ENCODE results near the gene TBCE.
"Not testable (repeated sequence)": the region's sequence is repeated elsewhere in the genome, so short reads cannot be mapped to it uniquely, and the experiment has no call there.

TBCE gene

GRCh38 chr1:235357485-235358373 lies 9.5 kb upstream of the TBCE start:
- DNase-seq: no peak

GRCh38 chr1:235358899-235359298 lies 8.3 kb upstream of the TBCE start:
- DNase-seq: no peak

DNA sequence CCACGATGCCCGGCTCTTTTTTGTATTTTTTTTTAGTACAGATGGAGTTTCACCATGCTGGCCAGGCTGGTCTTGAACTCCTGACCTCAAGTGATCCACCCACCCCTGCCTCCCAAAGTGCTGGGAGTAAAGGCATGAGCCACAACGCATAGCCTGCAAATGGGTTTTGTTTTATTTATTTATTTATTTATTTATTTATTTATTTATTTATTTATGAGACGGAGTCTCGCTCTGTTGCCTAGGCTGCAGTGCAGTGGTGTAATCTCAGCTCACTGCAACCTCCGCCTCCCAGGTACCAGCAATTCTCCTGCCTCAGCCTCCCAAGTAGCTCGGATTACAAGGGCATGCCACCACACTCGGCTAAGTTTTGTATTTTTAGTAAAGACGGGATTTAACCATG lies 3.0 kb upstream of the TBCE start:
- DNase-seq: not testable (repeated sequence)

GRCh38 chr1:235366286-235366685 lies 941 bp upstream of the TBCE start:
- DNase-seq: no peak

DNA sequence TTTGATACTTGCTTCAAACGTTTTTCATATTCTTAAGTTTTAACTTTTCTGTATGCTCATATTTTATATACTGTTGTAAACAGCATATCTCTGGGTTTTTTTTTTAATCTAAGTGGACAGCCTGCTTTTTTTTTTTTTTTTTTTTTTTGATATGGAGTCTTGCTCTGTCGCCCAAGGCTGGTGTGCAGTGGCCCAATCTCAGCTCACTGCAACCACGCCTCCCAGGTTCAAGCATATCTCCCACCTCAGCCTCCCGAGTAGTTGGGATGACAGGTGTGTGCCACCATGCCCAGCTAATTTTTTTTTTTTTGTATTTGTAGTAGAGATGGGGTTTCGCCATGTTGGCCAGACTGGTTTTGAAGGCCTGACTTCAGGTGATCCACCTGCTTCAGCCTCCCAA lies 1.2 kb downstream of the TBCE start:
- DNase-seq: no peak

DNA sequence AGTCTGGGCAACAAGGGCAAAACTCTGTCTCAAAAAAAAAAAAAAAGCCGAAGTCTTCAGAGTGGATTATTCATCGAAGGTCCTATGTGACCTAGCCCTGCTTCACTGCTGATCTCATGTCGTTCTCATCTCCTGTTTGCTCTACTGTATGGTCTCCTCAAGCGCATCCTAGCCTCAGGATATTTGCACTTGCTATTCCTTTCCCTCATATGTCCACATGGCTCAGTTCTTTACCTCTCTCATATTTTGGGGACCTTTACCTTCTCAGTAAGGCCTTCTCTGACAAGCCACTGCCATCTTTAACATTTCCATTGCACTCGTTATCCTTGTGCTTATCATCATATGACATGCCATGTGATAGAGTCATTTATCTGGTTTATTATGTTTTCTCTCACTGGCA lies 2.6 kb downstream of the TBCE start:
- no peak for DNase-seq

- no peak for DNase-seq
Observed at GRCh38 chr1:235375919-235376605, 8.8 kb downstream of the TBCE start.

GRCh38 chr1:235378134-235378735 lies 11.0 kb downstream of the TBCE start:
- DNase-seq: peak in 3 of 4 experiments; percentile 4 to 39 (median 23)

GRCh38 chr1:235381955-235382739 lies 14.9 kb downstream of the TBCE start:
- not testable (repeated sequence) for DNase-seq

DNA sequence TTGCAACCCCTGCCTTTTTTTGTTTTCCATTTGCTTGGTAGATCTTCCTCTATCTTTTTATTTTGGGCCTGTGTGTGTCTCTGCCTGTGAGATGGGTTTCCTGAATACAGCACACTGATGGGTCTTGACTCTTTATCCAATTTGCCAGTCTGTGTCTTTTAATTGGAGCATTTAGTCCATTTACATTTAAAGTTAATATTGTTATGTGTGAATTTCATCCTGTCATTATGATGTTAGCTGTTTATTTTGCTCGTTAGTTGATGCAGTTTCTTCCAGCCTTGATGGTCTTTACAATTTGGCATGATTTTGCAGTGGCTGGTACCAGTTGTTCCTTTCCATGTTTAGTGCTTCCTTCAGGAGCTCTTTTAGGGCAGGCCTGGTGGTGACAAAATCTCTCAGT lies 18.4 kb downstream of the TBCE start:
- DNase-seq: not testable (repeated sequence)

- DNase-seq: no peak
Observed at GRCh38 chr1:235391874-235392273, 24.6 kb downstream of the TBCE start.

DNA sequence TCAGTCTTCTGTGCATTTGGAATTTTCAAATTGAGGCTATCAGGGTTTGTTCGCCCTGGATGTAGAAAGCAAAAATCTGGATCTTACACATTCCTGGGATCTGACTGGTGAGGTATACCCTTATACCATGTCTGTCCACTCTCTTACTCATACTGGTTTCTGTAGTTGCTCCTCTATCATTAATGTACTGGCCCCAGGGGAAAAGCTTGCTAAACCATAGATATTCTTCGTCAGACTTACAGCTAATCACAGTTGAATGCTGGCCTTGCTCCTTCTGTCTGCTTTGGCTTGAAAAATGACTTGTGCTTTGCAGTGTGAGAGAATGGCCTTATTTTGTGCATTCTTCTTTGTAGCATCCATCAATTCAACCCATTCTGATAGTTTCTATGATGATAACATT lies 30.5 kb downstream of the TBCE start:
- no peak for DNase-seq

DNA sequence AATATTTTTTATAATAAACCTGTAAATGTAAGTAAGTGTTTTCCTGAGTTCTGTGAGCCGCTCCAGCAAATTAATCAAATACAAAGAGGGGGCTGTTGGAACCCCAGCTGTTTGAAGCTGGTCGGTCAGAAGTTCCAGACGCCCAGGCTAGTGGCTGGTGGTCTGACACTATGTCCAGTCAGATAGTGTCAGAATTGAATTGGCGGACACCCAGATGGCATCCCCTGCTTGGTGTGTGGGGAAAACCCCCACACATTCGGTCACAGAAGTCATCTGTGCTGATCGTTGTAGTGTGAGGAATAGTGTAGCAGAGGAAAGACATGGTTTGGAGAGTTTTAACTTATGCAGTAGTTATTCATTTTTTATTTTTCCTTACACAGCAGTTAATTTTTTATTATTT lies 32.4 kb downstream of the TBCE start:
- DNase-seq: no peak

DNA sequence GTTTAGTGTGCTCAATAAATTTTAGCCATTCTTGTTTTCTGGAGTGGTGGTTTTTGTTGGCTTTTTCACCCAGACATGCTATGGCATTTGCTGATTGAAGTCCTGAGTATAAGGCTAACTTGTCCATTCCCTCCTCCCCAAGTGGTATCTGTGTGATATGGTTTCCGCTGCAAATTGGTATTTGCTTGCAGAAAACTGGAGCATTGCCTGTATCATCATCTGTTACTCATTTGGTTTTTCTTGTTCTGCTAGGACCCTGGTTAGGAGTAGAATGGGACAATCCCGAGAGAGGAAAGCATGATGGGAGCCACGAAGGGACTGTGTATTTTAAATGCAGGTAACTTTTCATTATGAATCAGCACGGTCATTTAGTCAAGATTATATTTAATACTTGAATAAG lies 34.0 kb downstream of the TBCE start:
- no peak for DNase-seq

DNA sequence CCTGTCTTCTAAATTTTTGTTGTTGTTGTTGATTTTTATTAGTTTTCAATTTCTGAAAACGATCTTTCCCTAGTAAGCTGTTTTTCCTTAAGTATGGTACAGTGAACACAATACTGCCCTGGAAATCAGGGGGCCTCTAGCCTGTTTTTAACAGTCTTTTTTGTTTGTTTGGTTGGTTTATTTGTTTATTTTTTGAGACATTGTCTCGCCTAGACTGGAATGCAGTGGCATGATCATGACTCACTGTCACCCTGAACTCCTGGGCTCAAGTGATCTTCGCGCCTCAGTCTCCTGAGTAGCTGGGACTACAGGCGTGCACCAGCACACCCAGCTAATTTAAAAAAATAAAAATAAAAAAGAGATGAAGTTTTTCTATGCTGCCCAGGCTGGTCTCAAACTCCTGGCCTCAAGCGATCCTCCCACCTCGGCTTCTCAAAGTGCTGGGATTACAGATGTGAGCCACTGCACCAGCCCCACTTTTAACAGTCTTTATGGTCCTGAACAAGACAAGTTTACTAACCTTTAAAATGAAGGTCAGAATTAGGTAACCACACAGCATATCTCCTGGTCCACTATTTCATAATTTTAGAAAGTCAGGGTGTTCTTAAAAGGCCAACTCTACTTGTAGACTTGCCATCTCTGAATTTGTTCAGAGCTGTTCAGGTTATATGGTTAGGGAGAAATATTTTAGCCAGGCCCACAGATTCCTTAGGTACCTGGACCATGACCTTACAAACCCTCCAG lies 35.4 kb downstream of the TBCE start:
- no peak for DNase-seq

DNA sequence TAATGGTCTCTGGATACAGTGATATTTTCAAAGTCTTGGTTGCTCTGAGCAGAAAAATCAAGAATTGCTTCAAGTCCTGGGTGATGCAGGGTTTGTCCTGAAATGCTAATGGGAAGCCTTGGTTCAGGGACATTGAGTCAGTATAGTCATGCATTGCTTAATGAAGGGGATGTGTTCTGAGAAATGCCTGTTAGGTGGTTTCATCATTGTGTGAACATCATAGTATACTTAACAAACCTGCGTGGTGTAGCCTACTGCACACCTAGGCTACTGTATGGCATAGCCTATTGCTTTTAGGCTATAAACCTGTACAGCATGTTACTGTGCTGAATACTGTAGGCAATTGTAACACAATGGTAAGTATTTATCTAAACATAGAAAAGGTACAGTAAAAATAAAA lies 36.4 kb downstream of the TBCE start:
- DNase-seq: no peak

- DNase-seq: no peak
Observed at GRCh38 chr1:235404190-235404589, 37.0 kb downstream of the TBCE start.

GRCh38 chr1:235407419-235407818 lies 40.2 kb downstream of the TBCE start:
- no peak for DNase-seq

DNA sequence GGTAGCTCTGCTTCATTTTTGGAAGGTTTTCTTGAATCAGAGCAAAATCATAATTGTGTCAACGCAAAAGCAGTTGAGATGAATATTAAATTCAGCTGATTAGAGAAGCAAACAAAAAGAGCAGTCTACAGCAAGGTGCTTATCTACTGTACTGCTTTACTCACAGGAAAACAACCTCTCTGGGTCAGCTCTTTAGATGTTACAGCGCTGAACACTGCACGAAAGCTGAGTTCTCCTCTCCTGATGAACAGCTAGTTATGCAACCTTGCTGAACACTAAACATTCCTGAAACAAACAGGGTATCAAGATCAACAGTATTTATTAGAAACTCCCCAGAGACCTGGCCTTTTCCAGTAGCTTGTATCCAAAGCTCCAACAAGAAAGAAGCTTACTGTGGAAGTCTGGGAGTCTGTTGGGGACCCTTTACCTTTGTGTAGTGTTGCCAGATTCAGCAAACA lies 41.3 kb downstream of the TBCE start:
- DNase-seq: no peak

GRCh38 chr1:235409042-235409820 lies 42.0 kb downstream of the TBCE start:
- DNase-seq: no peak

- no peak for DNase-seq
Observed at GRCh38 chr1:235410467-235410866, 43.2 kb downstream of the TBCE start.

All from suppressor macrophage (primary cell).